WTC11 (cell line): ENCODE data around the gene AKAP7. TPM values are rescaled to one million over a fixed set of nuclear protein-coding genes. Genes with fewer than 3 reads are reported as not detected.
A peak's percentile ranks its signal among the peaks of the same experiment; 100 is the strongest.

Experiments
- ATAC-seq: fragments of 200-7000 bp; cut with Tn5 transposase; 2 replicates; pipeline ENCODE4 v1.10.0; 2021; ENCODE audit warnings: mild to moderate bottlenecking, moderate library complexity
- CTCF ChIA-PET: fragments of 300-600 bp; sonication (Branson Sonifier 250); formaldehyde crosslinking; loops from one replicate; lab custom pipeline; 2021; ENCODE audit warnings: antibody characterized with exemption; lab: Charles Lee
- POLR2A ChIA-PET: fragments of 350-600 bp; sonication (Branson Sonifier 250); formaldehyde crosslinking; loops from one replicate; lab custom pipeline; 2021; ENCODE audit warnings: antibody characterized with exemption; lab: Charles Lee
- DNase-seq: peaks from one replicate; pipeline ENCODE4 v3.0.0; 2021; ENCODE audit warnings: low spot score
- H3K27ac Mint-ChIP-seq: 2 replicates; pipeline ENCODE4 v1.8.0; 2021; ENCODE audit warnings: mixed read lengths
- H3K27me3 Mint-ChIP-seq: 2 replicates; pipeline ENCODE4 v1.8.0; 2021; ENCODE audit warnings: low read depth, mild to moderate bottlenecking, moderate library complexity, mixed read lengths
- H3K36me3 Mint-ChIP-seq: 2 replicates; pipeline ENCODE4 v1.8.0; 2021; ENCODE audit warnings: mixed read lengths
- H3K4me1 Mint-ChIP-seq: 2 replicates; pipeline ENCODE4 v1.8.0; 2022; ENCODE audit warnings: mixed read lengths
- H3K4me3 Mint-ChIP-seq: 2 replicates; pipeline ENCODE4 v1.8.0; 2021; ENCODE audit warnings: mild to moderate bottlenecking, moderate library complexity, mixed read lengths
- H3K9me3 Mint-ChIP-seq: 2 replicates; pipeline ENCODE4 v1.8.0; 2021; ENCODE audit warnings: mixed read lengths
- ARID4B ChIP-seq: sonication (generic); formaldehyde crosslinking; IDR thresholded peaks from 2 replicates; pipeline ENCODE4 v1.8.0; 2023; ENCODE audit warnings: missing genetic modification reagents, mild to moderate bottlenecking, borderline replicate concordance
- FOXP4 ChIP-seq: sonication (generic); formaldehyde crosslinking; IDR thresholded peaks from 2 replicates; pipeline ENCODE4 v1.8.0; 2022; ENCODE audit warnings: mild to moderate bottlenecking, missing genetic modification reagents
- MAX ChIP-seq: sonication (generic); formaldehyde crosslinking; IDR thresholded peaks from 2 replicates; pipeline ENCODE4 v1.8.0; 2022; ENCODE audit warnings: mild to moderate bottlenecking, missing genetic modification reagents
- NFATC4 ChIP-seq: fragments of 250-450 bp; sonication (Bioruptor Pico); IDR thresholded peaks from 2 replicates; pipeline ENCODE4 v1.9.0; 2021; ENCODE audit warnings: mild to moderate bottlenecking
- NFYB ChIP-seq: sonication (generic); formaldehyde crosslinking; conservative IDR thresholded peaks from 2 replicates; pipeline ENCODE4 v1.8.0; 2022; ENCODE audit warnings: low read depth, missing genetic modification reagents
- RELA ChIP-seq: sonication (generic); formaldehyde crosslinking; IDR thresholded peaks from 2 replicates; pipeline ENCODE4 v1.8.1; 2022; ENCODE audit warnings: missing genetic modification reagents, mild to moderate bottlenecking, borderline replicate concordance
- STAT6 ChIP-seq: sonication (generic); formaldehyde crosslinking; conservative IDR thresholded peaks from 2 replicates; pipeline ENCODE4 v1.8.1; 2023; ENCODE audit warnings: mild to moderate bottlenecking, low read depth, missing genetic modification reagents, moderate library complexity
- USF2 ChIP-seq: sonication (generic); formaldehyde crosslinking; IDR thresholded peaks from 2 replicates; pipeline ENCODE4 v1.8.1; 2023; ENCODE audit warnings: mild to moderate bottlenecking, missing genetic modification reagents, moderate library complexity
- ZNF121 ChIP-seq: sonication (generic); formaldehyde crosslinking; IDR thresholded peaks from 2 replicates; pipeline ENCODE4 v1.8.0; 2023; ENCODE audit warnings: missing genetic modification reagents
- ZNF512 ChIP-seq: sonication (generic); formaldehyde crosslinking; IDR thresholded peaks from 2 replicates; pipeline ENCODE4 v1.8.1; 2022; ENCODE audit warnings: missing genetic modification reagents, borderline replicate concordance
- total RNA-seq: library from RNA; stranded (reverse); gene quantifications from 3 replicates; pipeline ENCODE4 v1.2.3, GENCODE V29; 2021

The AKAP7 gene
- total RNA-seq, 1 experiment from 2014 or later: 10.9 TPM

GRCh38 chr6:131316654-131317053 lies 181.4 kb downstream of the AKAP7 start:
- no peak for DNase-seq
- POLR2A ChIA-PET: no interaction called here

GRCh38 chr6:131317516-131317915 lies 182.2 kb downstream of the AKAP7 start:
- CTCF ChIA-PET: no interaction called here

More at GRCh38 chr6:131316654-131317053, 181.4 kb downstream of the AKAP7 start:
- 0 out of 2 replicates have a peak overlapping the region, but pooled peaks have one; percentile 39 for H3K27ac Mint-ChIP-seq
- H3K9me3 Mint-ChIP-seq: peaks cover 38% of the 10 kb centered on the region
- peaks cover 19% of the 10 kb centered on the region for H3K4me1 Mint-ChIP-seq
- CTCF ChIA-PET: no interaction called here
- TF ChIP-seq USF2 (CRISPR knock-in tag) (no peak), ZNF121 (no peak)
- peak; percentile 38; the same call in 1 of the 2 replicates for ATAC-seq
- H3K27me3 Mint-ChIP-seq: peaks cover 6% of the 10 kb centered on the region; the same call in 1 of the 2 replicates
- no peak overlapping the region for H3K4me3 Mint-ChIP-seq
- H3K36me3 Mint-ChIP-seq: peaks cover 58% of the 10 kb centered on the region

More at GRCh38 chr6:131317516-131317915, 182.2 kb downstream of the AKAP7 start:
- no peak overlapping the region for H3K27ac Mint-ChIP-seq
- peaks cover 38% of the 10 kb centered on the region for H3K9me3 Mint-ChIP-seq
- TF ChIP-seq ZNF512 (CRISPR knock-in tag) (no peak), FOXP4 (no peak), NFYB (CRISPR knock-in tag) (no peak), MAX (CRISPR knock-in tag) (no peak), STAT6 (CRISPR knock-in tag) (no peak), NFATC4 (CRISPR knock-in tag) (no peak), RELA (CRISPR knock-in tag) (no peak), ARID4B (no peak)
- peaks cover 25% of the 10 kb centered on the region for H3K4me1 Mint-ChIP-seq
- peaks cover 6% of the 10 kb centered on the region; the same call in 1 of the 2 replicates for H3K27me3 Mint-ChIP-seq
- no peak overlapping the region for H3K4me3 Mint-ChIP-seq
- ATAC-seq (no peak), DNase-seq (no peak)
- peaks cover 58% of the 10 kb centered on the region for H3K36me3 Mint-ChIP-seq
- POLR2A ChIA-PET: no interaction called here
